MM.1S (cell line): ENCODE measurements around the gene SLX4IP.

Experiments
- DNase-seq: peaks from one replicate; pipeline ENCODE4 v3.0.0-alpha.2; 2015
- H2AFZ ChIP-seq: fragments of 300-600 bp; sonication (generic); 2 replicates; pipeline ENCODE4 v1.6.0; 2016; ENCODE audit warnings: antibody characterized with exemption, low read length
- H3F3A ChIP-seq: fragments of 300-600 bp; sonication (generic); 2 replicates; pipeline ENCODE4 v1.6.1; 2016; ENCODE audit warnings: mild to moderate bottlenecking, antibody characterized with exemption, low read length, moderate library complexity, mixed read lengths; ENCODE audit not compliant: insufficient read depth
- H3K27ac ChIP-seq: fragments of 300-600 bp; sonication (generic); 2 replicates; pipeline ENCODE4 v1.5.1; 2016; ENCODE audit warnings: mild to moderate bottlenecking, low read length
- H3K27me3 ChIP-seq: fragments of 300-600 bp; sonication (generic); replicated peaks from 2 replicates; pipeline ENCODE4 v1.6.0; 2016; ENCODE audit warnings: low read length; ENCODE audit not compliant: insufficient read depth
- H3K36me3 ChIP-seq: fragments of 300-600 bp; sonication (generic); replicated peaks from 2 replicates; pipeline ENCODE4 v1.6.1; 2016; ENCODE audit warnings: mild to moderate bottlenecking, low read length, mixed read lengths; ENCODE audit not compliant: insufficient read depth
- H3K4me1 ChIP-seq: fragments of 300-600 bp; sonication (generic); 2 replicates; pipeline ENCODE4 v1.6.1; 2016; ENCODE audit warnings: low read length, mixed read lengths
- H3K4me2 ChIP-seq: fragments of 300-600 bp; sonication (generic); 2 replicates; pipeline ENCODE4 v1.6.0; 2016; ENCODE audit warnings: low read depth, low read length
- H3K4me3 ChIP-seq: fragments of 300-600 bp; sonication (generic); 2 replicates; pipeline ENCODE4 v1.5.1; 2016; ENCODE audit warnings: low read length, mixed read lengths
- H3K79me2 ChIP-seq: fragments of 300-600 bp; sonication (generic); 2 replicates; pipeline ENCODE4 v1.6.1; 2016; ENCODE audit warnings: mixed run types, low read length, mixed read lengths
- H3K9ac ChIP-seq: fragments of 300-600 bp; sonication (generic); 2 replicates; pipeline ENCODE4 v1.6.1; 2016; ENCODE audit warnings: low read length, mixed read lengths
- H3K9me2 ChIP-seq: fragments of 300-600 bp; sonication (generic); replicated peaks from 2 replicates; pipeline ENCODE4 v1.6.1; 2016; ENCODE audit warnings: mild to moderate bottlenecking, low read length, mixed read lengths; ENCODE audit not compliant: insufficient read depth
- H3K9me3 ChIP-seq: fragments of 300-600 bp; sonication (generic); replicated peaks from 2 replicates; pipeline ENCODE4 v1.6.1; 2016; ENCODE audit warnings: mild to moderate bottlenecking, low read length, mixed read lengths; ENCODE audit not compliant: insufficient read depth
- H4K20me1 ChIP-seq: fragments of 300-600 bp; sonication (generic); 2 replicates; pipeline ENCODE4 v1.6.1; 2016; ENCODE audit warnings: mild to moderate bottlenecking, low read length, moderate library complexity, mixed read lengths; ENCODE audit not compliant: insufficient read depth
- CTCF ChIP-seq: fragments of 300-600 bp; sonication (generic); IDR thresholded peaks from 2 replicates; pipeline ENCODE4 v1.5.1; 2016; ENCODE audit warnings: antibody characterized with exemption, low read length, mixed read lengths
- EZH2 ChIP-seq: fragments of 300-600 bp; sonication (generic); optimal IDR thresholded peaks from 2 replicates; pipeline ENCODE3; 2017; ENCODE audit warnings: low read depth, mild to moderate bottlenecking, antibody characterized with exemption, low read length, mixed read lengths
- EZH2phosphoT487 ChIP-seq: fragments of 300-600 bp; sonication (generic); IDR thresholded peaks from 2 replicates; pipeline ENCODE4 v1.6.1; 2018; ENCODE audit warnings: antibody characterized with exemption, low read length

The SLX4IP gene

DNA sequence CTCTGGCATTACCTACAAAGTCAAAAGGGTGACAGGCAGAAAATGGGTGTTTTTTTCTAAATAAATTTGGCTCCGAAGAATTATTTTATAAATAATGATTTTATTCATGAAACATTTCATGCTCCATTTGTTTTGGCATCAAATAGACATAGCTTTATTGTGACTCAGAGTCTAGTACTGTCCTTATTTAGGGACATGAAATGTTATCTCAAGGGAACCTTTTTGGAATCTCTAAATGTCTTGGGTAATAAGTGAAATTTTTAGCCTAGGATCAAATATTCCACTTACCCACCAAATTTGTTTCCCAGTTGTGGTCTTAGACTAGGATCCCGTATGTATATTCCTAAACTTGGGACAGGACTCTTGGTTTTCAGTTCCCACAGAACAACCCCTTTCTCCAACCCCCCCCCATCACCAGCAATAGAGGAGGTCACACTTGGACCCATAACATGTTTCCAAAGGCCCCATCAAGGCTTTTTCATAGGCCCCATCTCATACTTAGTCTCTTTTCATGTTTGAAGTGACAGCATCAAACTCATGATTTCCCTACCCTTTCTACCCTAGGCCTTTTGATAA lies 156.9 kb downstream of the SLX4IP start:
- H3K9me2 ChIP-seq = no peaks in the 10 kb centered on the region
- TF ChIP-seq EZH2phosphoT487 (no peak), CTCF (no peak), EZH2 (no peak)
- no peaks in the 10 kb centered on the region for H4K20me1 ChIP-seq
- no peaks in the 10 kb centered on the region for H3K4me1 ChIP-seq
- H3K4me3 ChIP-seq = no peak overlapping the region
- H2AFZ ChIP-seq = no peak overlapping the region
- H3K27me3 ChIP-seq = no peaks in the 10 kb centered on the region
- no peaks in the 10 kb centered on the region for H3K36me3 ChIP-seq
- no peaks in the 10 kb centered on the region for H3K9me3 ChIP-seq
- H3K9ac ChIP-seq = no peak overlapping the region
- H3F3A ChIP-seq = no peaks in the 10 kb centered on the region
- H3K27ac ChIP-seq = no peak overlapping the region
- no peaks in the 10 kb centered on the region for H3K79me2 ChIP-seq
- H3K4me2 ChIP-seq = no peak overlapping the region
- DNase-seq = no peak

DNA sequence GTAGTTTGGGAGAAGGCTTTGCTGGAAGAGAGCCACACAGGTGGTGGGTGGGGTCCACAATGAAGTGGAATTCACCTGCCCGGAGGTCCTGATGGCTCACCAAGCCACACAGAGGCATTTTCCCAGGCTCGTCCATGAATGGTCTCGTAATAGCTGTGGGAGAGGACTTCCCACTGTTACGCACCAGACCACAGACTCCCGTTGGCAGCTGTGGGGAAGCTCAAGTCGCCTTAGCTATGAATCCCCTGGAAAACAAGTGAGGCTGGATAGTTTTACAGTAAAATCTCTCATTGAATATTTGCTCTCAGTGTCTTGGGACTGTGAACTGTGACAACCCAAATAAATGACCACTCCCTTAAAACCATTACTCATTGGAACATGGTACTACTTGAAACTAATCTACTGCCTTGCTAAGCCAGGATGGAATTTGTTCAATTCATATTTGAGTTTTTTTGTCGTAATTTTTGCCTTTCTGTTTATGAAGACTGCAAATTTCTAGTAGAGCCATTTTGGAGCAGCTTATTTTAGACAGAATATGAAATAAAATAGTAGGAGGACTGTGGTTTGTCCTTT lies 159.3 kb downstream of the SLX4IP start:
- Histone ChIP-seq H2AFZ (no peak overlapping the region), H3K79me2 (no peaks in the 10 kb centered on the region), H4K20me1 (no peaks in the 10 kb centered on the region), H3K9me3 (no peaks in the 10 kb centered on the region), H3K36me3 (no peaks in the 10 kb centered on the region), H3K9ac (no peak overlapping the region), H3K27me3 (no peaks in the 10 kb centered on the region), H3K4me2 (no peak overlapping the region), H3K4me1 (no peaks in the 10 kb centered on the region), H3K27ac (no peak overlapping the region), H3K9me2 (no peaks in the 10 kb centered on the region), H3F3A (no peaks in the 10 kb centered on the region), H3K4me3 (no peak overlapping the region)
- DNase-seq = no peak
- no peak for TF ChIP-seq EZH2
- no peak for TF ChIP-seq EZH2phosphoT487
- TF ChIP-seq CTCF = no peak

GRCh38 chr20:10595266-10595665 lies 160.2 kb downstream of the SLX4IP start:
- Histone ChIP-seq H3K9ac (no peak overlapping the region), H3F3A (no peaks in the 10 kb centered on the region), H3K4me3 (no peak overlapping the region), H3K4me1 (no peaks in the 10 kb centered on the region), H3K79me2 (no peaks in the 10 kb centered on the region), H3K36me3 (no peaks in the 10 kb centered on the region), H3K27ac (no peak overlapping the region), H3K9me3 (no peaks in the 10 kb centered on the region), H3K9me2 (no peaks in the 10 kb centered on the region), H3K27me3 (no peaks in the 10 kb centered on the region), H2AFZ (no peak overlapping the region), H3K4me2 (no peak overlapping the region), H4K20me1 (no peaks in the 10 kb centered on the region)
- no peak for DNase-seq
- no peak for TF ChIP-seq EZH2
- TF ChIP-seq EZH2phosphoT487 = no peak

DNA sequence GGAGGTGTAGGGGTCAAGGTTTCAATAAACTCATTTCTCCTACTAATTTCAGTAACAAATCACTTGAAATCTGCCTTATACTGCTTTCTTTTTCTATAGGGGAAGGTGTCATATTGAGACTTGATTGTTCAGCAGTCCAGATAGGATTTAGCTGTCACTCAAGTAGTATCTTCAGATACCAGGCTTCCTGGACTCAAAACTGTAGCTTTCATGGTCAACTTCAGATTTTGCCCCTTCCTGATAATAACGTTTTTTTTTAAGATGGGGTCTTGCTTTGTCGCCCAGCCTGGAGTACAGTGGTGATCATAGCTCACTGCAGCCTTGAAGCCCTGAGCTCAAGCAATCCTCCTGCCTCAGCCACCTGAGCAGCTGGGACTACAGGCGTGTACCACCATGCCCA lies 160.9 kb downstream of the SLX4IP start:
- Histone ChIP-seq H3K9me2 (no peaks in the 10 kb centered on the region), H3K9ac (no peak overlapping the region), H2AFZ (no peak overlapping the region), H3K27me3 (no peaks in the 10 kb centered on the region), H3K4me1 (no peaks in the 10 kb centered on the region), H3K4me2 (no peak overlapping the region), H4K20me1 (no peaks in the 10 kb centered on the region), H3K79me2 (no peaks in the 10 kb centered on the region), H3K36me3 (no peaks in the 10 kb centered on the region), H3F3A (no peaks in the 10 kb centered on the region), H3K27ac (no peak overlapping the region), H3K4me3 (no peak overlapping the region), H3K9me3 (no peaks in the 10 kb centered on the region)
- no peak for DNase-seq
- TF ChIP-seq EZH2phosphoT487 (no peak), CTCF (no peak), EZH2 (no peak)
